Fibroblast of skin of back (primary cell): ENCODE data around the gene HOXA10.

Source experiments
- DNase-seq: peaks from one replicate; pipeline ENCODE4 v3.0.0-alpha.2; 2013

HOXA10 gene

GRCh38 chr7:27128776-27129728 is 45.1 kb downstream of the HOXA10 start:
- no peak for DNase-seq

DNA sequence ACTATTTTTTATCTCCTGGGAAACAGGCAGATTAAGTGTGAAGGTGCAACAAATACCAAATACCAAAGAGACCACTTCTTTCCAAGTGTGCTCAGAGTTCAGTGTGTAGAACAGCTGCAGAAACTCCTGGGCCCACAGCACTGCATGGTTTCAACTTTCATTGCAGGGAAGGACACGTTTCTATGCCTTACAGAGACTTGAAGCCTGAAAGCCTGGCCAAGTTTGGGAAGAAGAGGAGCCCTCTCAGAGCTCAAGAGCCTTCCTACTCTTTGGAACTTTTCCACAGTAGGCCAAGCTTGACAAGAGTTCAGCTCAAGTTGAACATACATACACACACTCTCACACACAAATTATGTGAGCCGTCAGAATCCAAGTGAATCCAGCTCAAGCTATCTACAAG is 46.1 kb downstream of the HOXA10 start:
- no peak for DNase-seq

DNA sequence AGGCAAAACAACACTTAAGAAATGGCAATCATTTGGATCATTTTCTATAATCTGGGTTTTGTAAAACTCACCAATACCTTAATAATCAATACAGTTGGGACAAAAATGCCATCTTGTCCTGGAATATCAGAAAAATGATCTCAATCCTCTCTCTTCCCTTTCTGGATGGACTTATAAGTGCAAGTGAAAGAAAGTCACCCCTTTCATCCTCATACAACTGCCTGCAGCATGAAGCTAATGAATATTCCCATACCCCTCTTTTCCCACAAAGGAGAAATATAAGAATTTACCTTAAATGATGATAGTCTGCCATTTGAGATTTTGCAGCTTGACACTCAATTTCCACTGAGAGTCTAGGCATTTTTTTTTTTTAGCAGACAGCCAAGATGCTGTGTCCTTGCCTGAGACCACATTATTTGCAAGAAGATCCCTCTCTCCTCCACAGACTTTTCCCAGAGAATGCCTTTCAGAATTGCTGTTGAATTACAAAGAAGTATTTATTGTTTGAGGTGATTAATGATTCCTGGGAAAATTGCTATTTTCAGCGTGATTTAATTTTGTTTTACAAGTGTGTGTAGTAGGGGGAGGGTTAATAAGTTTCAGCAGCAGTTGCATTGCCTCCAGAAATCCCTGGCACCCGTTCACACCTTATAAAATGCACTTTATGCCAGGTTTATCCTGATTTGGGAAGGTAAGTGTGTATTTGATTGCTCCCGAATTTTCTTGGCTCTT is 47.4 kb downstream of the HOXA10 start:
- no peak for DNase-seq

- no peak for DNase-seq
These were observed 48.1 kb downstream of the HOXA10 start for GRCh38 chr7:27125986-27126394.

- DNase-seq: no peak
These were observed 49.0 kb downstream of the HOXA10 start for GRCh38 chr7:27124902-27125689.

DNA sequence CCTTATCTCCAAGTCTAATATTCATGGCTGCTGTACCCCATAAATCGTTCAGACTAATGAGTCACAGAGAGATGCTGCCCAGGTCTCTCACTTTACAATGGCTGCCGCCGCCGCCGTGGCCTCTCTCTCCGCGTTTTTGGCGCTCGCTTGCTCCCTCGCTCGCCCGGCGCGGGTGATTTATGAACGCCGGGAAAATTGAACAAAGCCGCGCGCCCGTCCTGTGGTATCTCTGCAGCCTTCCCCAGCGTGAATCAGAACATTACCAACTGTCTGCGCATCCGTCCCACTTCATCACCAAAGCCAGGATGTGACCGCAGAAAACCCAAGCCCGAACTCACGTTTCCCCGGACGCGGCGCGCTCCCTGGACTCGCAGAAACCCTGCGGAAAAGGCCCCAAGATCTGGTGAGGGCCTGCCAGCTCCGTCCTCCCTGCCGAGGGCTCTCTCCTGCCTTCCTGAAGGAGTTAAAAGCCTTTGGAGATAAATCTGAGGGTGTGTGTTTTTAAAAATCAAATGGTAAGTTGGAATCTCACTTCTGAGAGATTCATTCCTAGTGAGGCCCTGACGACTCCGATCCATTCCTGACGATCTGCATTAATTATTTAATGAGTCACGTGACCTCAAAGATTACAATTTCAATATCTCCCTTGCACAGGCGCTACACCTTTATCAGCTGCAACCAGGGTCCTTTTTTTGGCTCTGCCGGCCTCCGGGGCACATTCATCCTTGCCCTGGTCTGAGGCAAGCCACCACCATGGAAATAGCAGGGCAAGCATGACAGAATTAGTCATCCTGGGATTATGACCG is 49.8 kb downstream of the HOXA10 start:
- peak; percentile 29 for DNase-seq

GRCh38 chr7:27123477-27124053 is 50.6 kb downstream of the HOXA10 start:
- no peak for DNase-seq

GRCh38 chr7:27123007-27123476 is 51.1 kb downstream of the HOXA10 start:
- DNase-seq: no peak

- no peak for DNase-seq
These were observed 51.8 kb downstream of the HOXA10 start for GRCh38 chr7:27122077-27122910.

- no peak for DNase-seq
These were observed 52.4 kb downstream of the HOXA10 start for GRCh38 chr7:27121684-27122076.
